Stimulated activated CD8-positive, alpha-beta memory T cell treated with anti-CD3 and anti-CD28 coated beads, Interleukin-4, amount 100 ng/mL, for 48 hours (primary cell): ENCODE data around the gene OR2A1.
"Not testable (repeated sequence)": the region's sequence is repeated elsewhere in the genome, so short reads cannot be mapped to it uniquely, and the experiment has no call there.

Source experiments
- DNase-seq: peaks from one replicate; pipeline ENCODE4 v3.0.0-alpha.2; 2020

The OR2A1 gene

DNA sequence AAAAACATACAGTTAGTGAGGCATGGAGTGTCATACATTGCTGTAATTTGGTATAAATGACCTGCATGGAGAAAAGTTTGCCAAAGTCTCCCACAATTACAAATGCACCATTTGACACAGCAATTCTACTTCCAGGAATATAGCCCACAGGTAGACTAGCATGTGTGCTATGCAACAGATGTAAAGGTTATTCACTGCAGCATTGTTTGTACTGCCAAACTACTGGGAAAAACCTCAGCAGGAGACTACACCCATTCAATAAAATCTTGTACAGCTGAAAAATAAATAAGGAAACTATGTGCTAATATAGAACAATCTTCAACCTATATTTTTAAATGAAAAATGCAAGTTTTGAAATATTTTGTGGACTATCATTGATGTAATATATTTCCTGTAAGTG is 17.8 kb downstream of the OR2A1 start:
- not testable (repeated sequence) for DNase-seq

DNA sequence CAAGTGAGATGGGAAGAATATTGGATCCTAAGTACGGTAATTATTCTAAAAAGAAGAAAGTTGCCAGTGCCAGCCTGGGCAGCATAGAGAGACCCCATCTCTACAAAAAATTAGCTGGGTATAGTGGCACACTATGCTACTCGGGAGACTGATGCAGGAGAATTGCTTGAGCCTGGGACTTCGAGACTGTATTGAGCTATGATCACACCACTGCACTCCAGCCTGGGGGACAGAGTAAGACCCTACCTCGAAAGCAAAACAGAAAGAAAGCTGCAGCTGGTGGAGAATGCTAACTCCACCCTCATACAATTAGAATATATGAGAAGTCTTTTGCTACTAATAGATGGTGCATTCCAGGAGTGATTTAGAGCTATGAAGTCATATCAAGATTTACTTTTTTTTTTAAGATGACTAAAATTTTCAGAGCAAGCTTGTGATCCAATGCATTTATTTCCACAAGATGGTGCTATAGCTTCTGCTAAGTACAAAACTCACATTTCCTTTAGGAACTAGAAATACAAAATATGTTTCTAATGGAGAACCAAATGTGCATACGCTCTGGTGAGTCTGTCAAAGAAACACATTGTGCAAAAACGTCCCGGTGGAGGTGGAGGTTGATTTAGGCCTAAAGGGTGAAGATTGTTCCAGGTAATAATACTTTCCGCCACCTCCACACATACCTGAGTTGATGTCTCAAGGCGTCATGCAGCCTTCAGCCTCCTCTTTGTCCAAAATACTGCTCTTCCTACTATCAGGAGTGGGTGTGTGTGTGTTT is 19.2 kb downstream of the OR2A1 start:
- DNase-seq: not testable (repeated sequence)

DNA sequence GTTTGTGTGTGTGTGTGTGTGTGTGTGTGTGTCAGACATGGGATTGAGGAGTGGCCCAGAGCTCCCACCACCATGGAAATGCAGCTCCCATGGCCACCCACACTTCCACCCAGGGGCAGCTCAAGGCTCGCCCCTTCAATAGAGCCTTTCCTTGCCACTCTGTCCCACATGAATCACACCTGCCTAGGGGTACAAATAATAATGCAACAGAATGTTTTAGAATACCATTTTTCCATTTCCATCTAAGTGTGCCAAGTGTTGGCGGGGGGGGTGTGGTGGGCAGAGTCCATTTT is 19.7 kb downstream of the OR2A1 start:
- DNase-seq: not testable (repeated sequence)

DNA sequence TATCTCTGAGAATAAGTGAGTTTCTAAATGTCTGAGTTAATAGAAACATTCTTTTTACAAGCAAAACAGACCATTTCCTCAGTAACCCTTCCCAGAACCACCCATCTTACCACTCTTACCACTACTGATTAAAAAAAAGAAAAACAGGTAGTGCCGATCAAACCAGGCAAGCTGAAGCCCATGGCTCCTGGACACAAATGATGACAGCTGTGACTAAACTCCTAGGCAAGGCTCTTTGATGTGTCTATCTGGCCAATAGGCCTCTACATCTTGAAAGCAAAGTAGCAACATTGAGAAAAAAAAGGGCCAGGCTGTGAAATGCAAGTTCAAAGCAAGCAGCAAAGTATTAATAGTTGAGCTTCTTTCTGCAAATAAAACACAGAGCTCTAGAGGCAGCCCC is 36.4 kb downstream of the OR2A1 start:
- not testable (repeated sequence) for DNase-seq

DNA sequence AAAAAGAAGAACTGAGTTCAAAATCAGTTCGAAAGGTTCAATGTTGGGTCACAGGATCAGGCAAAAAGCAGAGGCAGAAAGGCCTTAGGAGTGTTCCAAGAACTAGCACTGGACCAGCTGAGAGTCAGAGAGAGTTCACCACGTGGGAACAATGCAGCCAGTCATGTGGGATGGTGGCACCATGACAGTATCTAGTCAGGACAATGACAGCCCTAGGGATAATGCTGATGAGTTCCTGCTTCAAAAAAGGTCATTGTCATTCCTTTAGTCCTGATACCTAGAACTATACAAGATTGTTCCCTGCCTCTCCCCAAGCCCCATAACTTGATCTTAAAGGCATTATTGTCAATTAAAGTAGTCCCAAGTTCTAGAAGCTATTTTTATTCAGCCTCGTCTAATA is 39.4 kb downstream of the OR2A1 start:
- not testable (repeated sequence) for DNase-seq

DNA sequence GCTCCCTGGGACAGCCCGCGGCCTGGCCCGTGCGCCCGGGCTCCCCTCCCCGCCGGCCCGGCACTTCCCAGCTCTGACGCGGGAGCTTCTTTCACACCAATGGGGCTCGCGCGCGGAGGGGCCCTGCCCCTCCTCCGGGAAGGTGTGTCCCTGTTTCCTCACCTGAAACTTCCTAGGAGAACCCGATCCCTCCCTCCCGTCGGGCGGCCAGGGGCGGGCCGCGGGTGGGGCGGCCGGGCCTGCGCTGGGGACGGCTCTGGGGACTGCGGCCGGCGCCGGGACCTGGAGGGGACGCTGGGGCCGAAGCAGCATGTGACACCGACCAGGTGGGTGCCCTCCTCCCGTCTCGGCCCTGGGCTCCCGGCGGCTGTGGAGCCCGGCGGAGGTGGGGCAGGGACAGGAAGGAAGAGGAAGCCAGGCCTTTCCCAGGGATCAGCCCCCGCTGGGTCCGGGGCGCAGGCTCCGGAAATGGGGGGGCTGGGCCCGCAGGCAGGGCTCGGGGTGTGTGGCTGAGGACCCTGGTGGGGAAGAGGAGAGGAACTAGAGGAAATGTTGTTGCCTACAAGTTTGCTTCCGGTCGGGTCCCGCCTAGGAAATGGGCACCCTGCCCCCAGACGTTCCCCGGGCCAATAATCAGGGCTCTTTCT is 43.1 kb downstream of the OR2A1 start, which contains the start of gene ARHGEF5:
TSS of gene ARHGEF5 (plus strand) at position 227 of the 647 bp plus-strand sequence. CDS start 7,268 bp downstream, outside the sequence.
- not testable (repeated sequence) for DNase-seq

DNA sequence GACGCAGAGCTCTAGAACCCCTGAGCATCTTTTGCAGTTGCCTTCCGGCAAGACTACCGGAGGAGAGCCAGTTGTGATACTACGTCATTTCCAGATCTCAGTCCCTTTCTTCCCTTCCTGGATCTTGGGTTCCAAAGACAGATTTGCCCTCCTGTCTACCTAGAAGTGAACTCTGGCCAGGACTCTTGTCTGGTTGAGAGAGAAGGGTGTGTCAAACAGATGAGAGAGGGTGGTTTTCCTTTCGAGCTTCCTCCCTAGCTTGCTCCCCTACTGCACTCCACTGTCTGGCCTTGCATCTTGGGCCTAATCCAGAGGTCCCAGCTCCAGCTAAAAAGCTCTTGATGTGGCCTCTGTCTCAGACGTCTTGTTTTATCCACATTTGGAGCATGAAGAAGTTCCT is 44.0 kb downstream of the OR2A1 start:
- DNase-seq: not testable (repeated sequence)

DNA sequence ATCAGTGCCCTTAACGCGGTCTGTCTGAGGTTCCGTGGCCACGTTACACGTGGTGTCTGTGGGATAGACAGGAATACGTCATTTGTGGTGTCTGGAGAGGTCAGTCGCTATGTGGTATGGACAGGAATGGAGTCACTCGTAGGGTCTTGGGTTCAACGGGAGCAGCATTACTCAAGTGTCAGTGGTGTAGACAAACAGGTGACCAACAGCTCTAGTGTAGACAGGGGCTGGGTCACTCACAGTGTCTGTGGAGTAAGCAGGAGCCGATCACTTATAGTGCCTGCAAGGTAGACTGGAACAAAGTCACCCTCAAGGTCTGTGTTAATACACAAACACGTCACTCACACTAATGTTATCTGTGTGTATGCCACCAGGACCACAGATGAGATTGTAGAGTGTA is 44.6 kb downstream of the OR2A1 start:
- not testable (repeated sequence) for DNase-seq

DNA sequence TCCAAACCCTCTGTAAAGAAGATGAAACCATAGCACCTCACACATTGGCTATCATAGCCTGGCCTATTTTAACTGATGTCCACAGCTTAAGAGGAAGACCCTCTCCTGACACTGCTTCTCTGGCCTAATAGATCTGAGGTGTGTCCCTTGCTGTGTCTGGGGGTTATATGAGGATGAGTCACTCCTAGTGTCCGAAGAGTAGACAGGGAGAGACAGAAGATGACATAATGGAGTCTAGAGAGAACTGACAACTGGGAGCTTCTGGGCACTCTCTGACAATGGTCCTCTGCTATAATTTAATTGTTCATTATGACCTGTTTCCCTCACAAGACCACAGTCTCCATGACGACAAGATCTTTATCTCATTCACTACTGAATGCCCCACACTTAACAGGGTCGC is 49.8 kb downstream of the OR2A1 start:
- not testable (repeated sequence) for DNase-seq

DNA sequence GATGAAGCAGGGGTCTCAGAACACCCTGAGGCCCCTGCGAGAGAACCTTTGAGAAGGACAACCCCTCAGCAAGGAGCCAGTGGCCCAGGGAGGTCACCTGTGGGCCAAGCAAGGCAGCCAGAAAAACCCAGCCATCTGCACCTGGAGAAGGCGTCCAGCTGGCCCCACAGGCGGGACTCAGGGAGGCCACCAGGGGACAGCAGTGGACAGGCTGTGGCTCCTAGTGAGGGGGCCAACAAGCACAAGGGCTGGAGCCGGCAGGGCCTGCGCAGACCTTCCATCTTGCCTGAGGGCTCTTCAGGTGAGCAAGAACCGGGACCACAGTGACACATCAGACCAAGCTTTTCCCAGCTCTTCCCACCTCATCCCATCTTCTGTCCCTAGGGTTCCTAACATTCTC is 53.3 kb downstream of the OR2A1 start:
- DNase-seq: not testable (repeated sequence)

DNA sequence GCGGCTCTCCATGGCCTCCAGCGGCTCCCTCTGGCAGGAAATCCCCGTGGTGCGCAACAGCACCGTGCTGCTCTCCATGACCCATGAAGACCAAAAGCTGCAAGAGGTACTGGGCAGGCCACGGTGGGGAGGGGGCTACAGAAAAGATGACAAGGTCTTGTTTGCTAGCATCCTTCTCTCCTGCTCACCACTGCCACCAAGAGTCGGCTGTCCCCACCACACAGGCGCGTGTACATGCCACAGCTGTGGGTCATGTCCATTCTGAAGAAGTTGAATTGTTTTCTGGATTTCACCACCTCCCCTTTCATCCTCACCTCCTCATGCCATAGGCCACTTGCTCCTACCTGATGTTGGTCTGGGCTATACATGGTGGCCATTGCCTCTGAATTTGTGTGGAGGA is 55.0 kb downstream of the OR2A1 start:
- not testable (repeated sequence) for DNase-seq

DNA sequence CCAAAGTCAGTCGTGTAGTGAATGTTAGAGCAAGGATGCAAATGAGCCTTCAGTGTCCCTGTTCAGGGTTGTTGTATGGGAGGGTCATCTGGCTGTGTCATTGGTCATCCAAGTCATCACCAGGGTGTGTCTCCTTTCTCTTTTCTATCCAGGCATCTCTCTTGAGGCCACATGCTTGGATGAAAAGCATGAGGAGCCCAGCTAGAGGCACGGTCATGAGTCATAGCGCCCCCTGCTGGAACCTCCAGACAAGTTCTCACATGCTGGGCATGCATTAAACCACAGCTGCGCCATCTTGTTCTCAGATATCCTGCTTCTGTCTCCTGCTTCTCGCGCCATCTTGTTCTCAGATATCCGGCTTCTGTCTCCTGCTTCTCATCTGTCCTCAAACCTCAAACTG is 57.0 kb downstream of the OR2A1 start:
- DNase-seq: not testable (repeated sequence)
